Gastroesophageal sphincter (tissue), 3 donors: ENCODE data around the gene RAD51B.

Experiments
- CTCF ChIP-seq, 4 experiments: fragments of 200-600 bp in 2 of 4; fragments of 450-650 bp in 2 of 4; sonication (generic) in 1 of 4; IDR thresholded peaks; one replicate each; pipeline ENCODE4 v1.5.1; 2017 to 2019; ENCODE audit warnings: antibody characterized with exemption in 4 of 4, mild to moderate bottlenecking in 2 of 4, moderate library complexity in 2 of 4
- POLR2AphosphoS5 ChIP-seq: sonication (generic); formaldehyde crosslinking; IDR thresholded peaks from one replicate; pipeline ENCODE4 v1.6.1; 2017; ENCODE audit warnings: antibody characterized with exemption

GRCh38 chr14:68050177-68050576 lies 230.6 kb downstream of the RAD51B start:
- TF ChIP-seq CTCF (IDR thresholded peaks at IDR 0.05) (no peak), POLR2AphosphoS5 (no peak)
